Measurements from ENCODE around the gene TROAP.
A peak's percentile ranks its signal among the peaks of the same experiment; 100 is the strongest.

DNA sequence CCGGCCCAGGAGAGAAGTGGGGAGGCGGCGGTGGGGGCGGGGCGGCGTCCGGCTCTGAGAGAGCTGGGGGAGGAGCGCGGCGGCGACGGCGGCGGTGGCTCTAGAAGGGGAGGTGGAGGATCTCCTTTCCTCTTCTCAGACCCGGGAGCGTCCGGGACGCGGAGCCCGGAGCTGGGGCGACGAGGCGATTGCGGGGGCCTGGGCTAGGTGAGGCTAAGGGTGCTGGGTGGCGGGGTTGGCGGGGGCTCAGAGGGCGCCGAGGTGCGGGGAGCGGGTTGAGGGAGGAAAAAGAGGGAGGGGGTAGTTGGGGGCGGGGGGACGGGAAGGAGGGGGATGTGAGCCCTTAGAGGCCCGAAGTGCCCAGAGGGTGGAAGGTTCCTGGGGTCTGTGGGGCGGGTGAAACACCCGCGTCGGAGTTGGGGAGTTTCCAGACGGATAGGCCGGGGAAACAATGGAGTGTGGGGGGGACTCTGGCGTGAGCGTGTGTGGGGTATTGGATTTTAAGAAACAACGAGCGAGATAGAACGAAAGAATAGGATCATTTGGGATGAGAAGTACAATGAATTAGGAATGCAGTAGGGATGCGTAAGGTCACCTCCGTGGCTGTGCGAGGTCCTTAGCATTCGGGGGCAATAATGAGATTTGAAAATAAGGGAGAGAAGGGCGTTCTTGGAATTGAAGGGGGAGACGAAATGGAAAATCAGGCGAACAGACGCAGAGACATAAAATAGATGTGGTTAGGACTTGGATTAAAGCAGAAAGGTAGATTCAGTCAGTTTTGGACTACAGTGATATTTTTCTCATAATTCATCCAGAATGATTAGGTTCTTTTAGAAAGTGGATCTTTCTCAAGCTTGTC, 44.6 kb downstream of the TROAP start, which contains the start of gene SPATS2:
- TF ChIP-seq CTCF (conservative IDR thresholded peaks at IDR 0.05; ENCODE audit: low read depth in 2 of 2), result no peak
- TF ChIP-seq EZH2 (IDR thresholded peaks at IDR 0.05; ENCODE audit: low read depth, unreplicated experiment), result no peak
- TF ChIP-seq CREB1 (CRISPR knock-in tag; IDR thresholded peaks at IDR 0.05; ENCODE audit: low read depth), result no peak
- peak; percentile 35; the same call in 1 of the 2 replicates for TF ChIP-seq POLR2AphosphoS5 (IDR thresholded peaks at IDR 0.05; ENCODE audit: low read depth)
- no peak for TF ChIP-seq REST (IDR thresholded peaks at IDR 0.05; ENCODE audit: unreplicated experiment)
- TF ChIP-seq EZH2phosphoT487 (IDR thresholded peaks at IDR 0.05; ENCODE audit: unreplicated experiment), result no peak
- no peak for TF ChIP-seq JUNB (IDR thresholded peaks at IDR 0.05; ENCODE audit: unreplicated experiment)
